Loucy (cell line): Measurements from ENCODE around the gene APLN.

Experiments used
- H2AFZ ChIP-seq: fragments of 200-600 bp; sonication (generic); 2 replicates; pipeline ENCODE4 v1.6.0; 2016; ENCODE audit warnings: antibody characterized with exemption, mild to moderate bottlenecking, low read length, moderate library complexity
- H3F3A ChIP-seq: fragments of 200-600 bp; 2 replicates; pipeline ENCODE4 v1.6.0; 2016; ENCODE audit warnings: antibody characterized with exemption, low read depth, mild to moderate bottlenecking
- H3K27me3 ChIP-seq: fragments of 200-600 bp; sonication (generic); 2 replicates; pipeline ENCODE4 v1.6.1; 2014; ENCODE audit warnings: low read length, mild to moderate bottlenecking; ENCODE audit not compliant: insufficient read depth, poor library complexity, severe bottlenecking
- H3K36me3 ChIP-seq: fragments of 200-600 bp; sonication (generic); 2 replicates; pipeline ENCODE4 v1.6.1; 2016; ENCODE audit warnings: low read length; ENCODE audit not compliant: insufficient read depth
- H3K4me1 ChIP-seq: fragments of 200-600 bp; sonication (generic); 2 replicates; pipeline ENCODE4 v1.5.1; 2014; ENCODE audit warnings: low read length, mild to moderate bottlenecking; ENCODE audit not compliant: insufficient read depth, poor library complexity, severe bottlenecking
- H3K4me2 ChIP-seq: fragments of 200-600 bp; sonication (generic); 2 replicates; pipeline ENCODE4 v1.6.0; 2014; ENCODE audit warnings: antibody characterized with exemption, low read length, low read depth, mild to moderate bottlenecking; ENCODE audit not compliant: poor library complexity, severe bottlenecking
- H3K4me3 ChIP-seq: fragments of 200-600 bp; sonication (generic); 2 replicates; pipeline ENCODE4 v1.5.1; 2014; ENCODE audit warnings: low read length, mild to moderate bottlenecking, mixed read lengths; ENCODE audit not compliant: poor library complexity, severe bottlenecking
- H3K79me2 ChIP-seq: fragments of 200-600 bp; sonication (generic); 2 replicates; pipeline ENCODE4 v1.6.1; 2014; ENCODE audit warnings: low read length; ENCODE audit not compliant: insufficient read depth
- H3K9ac ChIP-seq: fragments of 200-600 bp; sonication (generic); 2 replicates; pipeline ENCODE4 v1.6.0; 2014; ENCODE audit warnings: mild to moderate bottlenecking, low read depth, low read length, moderate library complexity; ENCODE audit not compliant: poor library complexity, severe bottlenecking
- H3K9me2 ChIP-seq: fragments of 200-600 bp; sonication (generic); replicated peaks from 2 replicates; pipeline ENCODE4 v1.6.1; 2016; ENCODE audit warnings: low read depth, low read length, mixed read lengths
- H3K9me3 ChIP-seq: fragments of 200-600 bp; sonication (generic); 2 replicates; pipeline ENCODE4 v1.6.1; 2014; ENCODE audit warnings: mild to moderate bottlenecking, antibody characterized with exemption, low read length, low read depth; ENCODE audit not compliant: insufficient read depth
- H4K20me1 ChIP-seq: fragments of 200-600 bp; sonication (generic); 2 replicates; pipeline ENCODE4 v1.6.0; 2014; ENCODE audit warnings: antibody characterized with exemption, low read length, mild to moderate bottlenecking; ENCODE audit not compliant: insufficient read depth, poor library complexity, severe bottlenecking
- CTCF ChIP-seq: fragments of 200-600 bp; sonication (generic); conservative IDR thresholded peaks from 2 replicates; pipeline ENCODE4 v1.5.1; 2014; ENCODE audit warnings: mild to moderate bottlenecking, antibody characterized with exemption, low read length
- EZH2phosphoT487 ChIP-seq: fragments of 200-600 bp; IDR thresholded peaks from 2 replicates; pipeline ENCODE4 v1.6.1; 2018; ENCODE audit warnings: antibody characterized with exemption, mild to moderate bottlenecking, moderate library complexity, borderline replicate concordance

APLN gene

DNA sequence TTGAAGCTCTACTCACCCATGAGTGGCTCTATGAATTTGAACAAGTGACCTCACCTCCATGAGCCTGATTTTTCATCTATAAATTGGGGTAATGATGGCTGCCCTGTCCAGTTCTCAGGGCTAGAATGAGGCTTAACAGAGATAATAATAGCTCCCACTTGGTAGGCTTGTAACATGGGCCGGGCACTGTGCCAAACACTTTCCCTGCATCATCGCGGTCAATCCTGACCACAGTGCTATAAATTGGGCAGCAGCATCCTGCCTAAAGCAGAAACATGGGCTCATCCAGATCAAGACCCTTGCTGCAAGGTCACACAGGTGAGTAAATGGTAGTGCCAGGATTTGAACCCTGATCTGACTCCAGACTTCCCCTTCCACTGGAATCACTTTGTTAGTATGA, 12.8 kb downstream of the APLN start:
- H2AFZ ChIP-seq = no peak overlapping the region
- H3K4me2 ChIP-seq = no peak overlapping the region
- no peak for TF ChIP-seq CTCF
- no peak for TF ChIP-seq EZH2phosphoT487
- no peaks in the 10 kb centered on the region for H3K36me3 ChIP-seq
- H3K79me2 ChIP-seq = no peaks in the 10 kb centered on the region
- H3K9ac ChIP-seq = no peak overlapping the region
- no peaks in the 10 kb centered on the region for H3K9me3 ChIP-seq
- H3F3A ChIP-seq = no peaks in the 10 kb centered on the region
- no peaks in the 10 kb centered on the region for H3K27me3 ChIP-seq
- no peaks in the 10 kb centered on the region for H3K4me1 ChIP-seq
- H3K9me2 ChIP-seq = no peaks in the 10 kb centered on the region
- no peak overlapping the region for H3K4me3 ChIP-seq
- no peaks in the 10 kb centered on the region for H4K20me1 ChIP-seq

DNA sequence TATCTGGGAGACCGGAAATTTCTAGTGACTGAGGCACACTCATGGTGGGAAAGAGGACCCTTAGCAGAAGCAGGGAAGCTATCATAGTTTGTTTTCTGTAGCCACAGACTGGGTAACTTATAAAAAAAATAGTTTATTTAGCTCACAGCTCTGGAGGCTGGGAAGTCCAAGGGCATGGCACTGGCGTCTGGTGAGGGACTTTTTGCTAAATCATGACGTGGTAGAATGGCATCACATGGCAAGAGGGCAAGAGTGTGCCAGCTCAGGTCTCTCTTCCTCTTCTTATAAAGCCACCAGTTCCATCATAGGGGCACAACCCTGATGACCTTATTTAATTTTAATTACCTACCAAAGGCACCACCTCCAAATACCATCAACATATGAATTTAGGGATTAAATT, 13.3 kb downstream of the APLN start:
- TF ChIP-seq EZH2phosphoT487 = no peak
- TF ChIP-seq CTCF = no peak
- Histone ChIP-seq H3K4me2 (no peak overlapping the region), H3F3A (no peaks in the 10 kb centered on the region), H3K9me2 (no peaks in the 10 kb centered on the region), H3K27me3 (no peaks in the 10 kb centered on the region), H3K9ac (no peak overlapping the region), H3K9me3 (no peaks in the 10 kb centered on the region), H2AFZ (no peak overlapping the region), H3K4me1 (no peaks in the 10 kb centered on the region), H4K20me1 (no peaks in the 10 kb centered on the region), H3K79me2 (no peaks in the 10 kb centered on the region), H3K36me3 (no peaks in the 10 kb centered on the region), H3K4me3 (no peak overlapping the region)

DNA sequence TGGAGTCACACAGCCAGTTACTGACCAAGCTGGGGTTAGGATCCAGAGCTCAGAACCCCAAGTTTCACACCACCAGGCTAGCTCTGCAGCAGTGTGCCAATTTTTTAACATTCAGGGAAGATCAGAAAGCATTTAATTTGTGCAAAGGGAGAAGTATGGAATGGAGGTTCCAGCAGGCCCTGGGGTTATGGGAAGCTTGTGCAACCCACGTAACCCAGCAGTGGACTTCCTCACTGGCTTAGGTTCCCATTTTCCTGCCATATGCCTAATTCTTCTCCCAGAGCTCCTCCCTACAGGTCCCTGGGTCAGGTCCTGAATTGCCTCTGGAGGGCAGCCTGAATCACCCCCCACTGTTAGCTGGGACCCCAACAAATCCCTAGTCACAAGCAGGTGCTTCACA, 14.0 kb downstream of the APLN start:
- Histone ChIP-seq H2AFZ (no peak overlapping the region), H3K36me3 (no peaks in the 10 kb centered on the region), H3K4me3 (no peak overlapping the region), H3K4me1 (no peaks in the 10 kb centered on the region), H3K9me2 (no peaks in the 10 kb centered on the region), H4K20me1 (no peaks in the 10 kb centered on the region), H3K9ac (no peak overlapping the region), H3K4me2 (no peak overlapping the region), H3K9me3 (no peaks in the 10 kb centered on the region), H3F3A (no peaks in the 10 kb centered on the region), H3K27me3 (no peaks in the 10 kb centered on the region), H3K79me2 (no peaks in the 10 kb centered on the region)
- no peak for TF ChIP-seq EZH2phosphoT487
- TF ChIP-seq CTCF = no peak
